Colonic mucosa (tissue), 4 donors: Measurements from ENCODE around the gene KRTAP10-4. TPM values are rescaled to one million over a fixed set of nuclear protein-coding genes. Genes with fewer than 3 reads are reported as not detected.

ENCODE experiments used
- DNase-seq: peaks from one replicate; pipeline ENCODE4 v3.0.0-alpha.2; 2020
- H3K27ac ChIP-seq: fragments of 200-600 bp; one replicate; pipeline ENCODE4 v1.8.0; 2021
- H3K27me3 ChIP-seq: fragments of 200-600 bp; one replicate; pipeline ENCODE4 v1.8.0; 2021
- H3K36me3 ChIP-seq: fragments of 200-600 bp; one replicate; pipeline ENCODE4 v1.8.0; 2021
- H3K4me1 ChIP-seq: fragments of 200-600 bp; one replicate; pipeline ENCODE4 v1.8.0; 2021; ENCODE audit warnings: mild to moderate bottlenecking
- H3K4me3 ChIP-seq: fragments of 200-600 bp; one replicate; pipeline ENCODE4 v1.8.0; 2021
- H3K9ac ChIP-seq, 2 donors: one replicate each; pipeline ENCODE4 v1.7.0; 2013; ENCODE audit warnings: control low read depth in 2 of 2, low read depth in 2 of 2, low read length in 2 of 2
- H3K9me3 ChIP-seq: fragments of 200-600 bp; one replicate; pipeline ENCODE4 v1.8.0; 2021
- CTCF ChIP-seq: fragments of 200-600 bp; IDR thresholded peaks from one replicate; pipeline ENCODE4 v1.8.0; 2022; ENCODE audit warnings: antibody characterized with exemption, mild to moderate bottlenecking
- intact Hi-C: fragments of 100-400 bp; cut with DNase I; formaldehyde crosslinking; loops from one replicate; pipeline ENCODE4 v1.14.1; 2022
- total RNA-seq, 2 donors: library from RNA; stranded (reverse); fragmentation: NEBNext Ultra II Directional in 1 of 2; extraction: Animal tissue kit (Norgen Biotek cat#: 25700) in 1 of 2; gene quantifications; one replicate each; pipeline ENCODE4 v1.2.1, GENCODE V29; 2021
- donor health status: healthy.
- donor health status: DM: no; HTN: no; CAD: no.
- donor health status: DM: no; HTN: no; CAD: no.

Gene KRTAP10-4
- total RNA-seq, 2 donors from 2014 or later, result not detected

GRCh38 chr21:44527156-44527982 is 46.2 kb upstream of the KRTAP10-4 start:
- H3K9me3 ChIP-seq, result no peaks in the 10 kb centered on the region
- no peak for TF ChIP-seq CTCF
- DNase-seq, result no peak
- no peaks in the 10 kb centered on the region for H3K36me3 ChIP-seq
- no peak overlapping the region for H3K4me3 ChIP-seq
- intact Hi-C loops, result no loop called here
- no peaks in the 10 kb centered on the region for H3K27me3 ChIP-seq
- no peaks in the 10 kb centered on the region for H3K4me1 ChIP-seq
- H3K9ac ChIP-seq, result no peak overlapping the region
- no peak overlapping the region for H3K27ac ChIP-seq

- intact Hi-C loops, result no loop called here
- Histone ChIP-seq H3K4me1 (no peaks in the 10 kb centered on the region), H3K27ac (no peak overlapping the region), H3K9me3 (no peaks in the 10 kb centered on the region), H3K4me3 (no peak overlapping the region), H3K9ac (no peak overlapping the region), H3K36me3 (no peaks in the 10 kb centered on the region), H3K27me3 (no peaks in the 10 kb centered on the region)
- TF ChIP-seq CTCF, result no peak
- DNase-seq, result no peak
Observed at GRCh38 chr21:44527983-44528633, 45.4 kb upstream of the KRTAP10-4 start.

GRCh38 chr21:44528634-44528995 is 44.9 kb upstream of the KRTAP10-4 start:
- Histone ChIP-seq H3K9ac (no peak overlapping the region), H3K9me3 (no peaks in the 10 kb centered on the region), H3K4me1 (no peaks in the 10 kb centered on the region), H3K36me3 (no peaks in the 10 kb centered on the region), H3K27ac (no peak overlapping the region), H3K27me3 (no peaks in the 10 kb centered on the region), H3K4me3 (no peak overlapping the region)
- intact Hi-C loops, result no loop called here
- TF ChIP-seq CTCF, result no peak
- no peak for DNase-seq

- H3K27ac ChIP-seq, result no peak overlapping the region
- no peak overlapping the region for H3K4me3 ChIP-seq
- H3K4me1 ChIP-seq, result no peaks in the 10 kb centered on the region
- TF ChIP-seq CTCF, result no peak
- H3K9me3 ChIP-seq, result no peaks in the 10 kb centered on the region
- H3K27me3 ChIP-seq, result no peaks in the 10 kb centered on the region
- no peaks in the 10 kb centered on the region for H3K36me3 ChIP-seq
- no peak for DNase-seq
- intact Hi-C loops, result no loop called here
- H3K9ac ChIP-seq, result no peak overlapping the region
Observed at GRCh38 chr21:44529011-44529421, 44.5 kb upstream of the KRTAP10-4 start.

- H3K36me3 ChIP-seq, result no peaks in the 10 kb centered on the region
- TF ChIP-seq CTCF, result no peak
- no peaks in the 10 kb centered on the region for H3K27me3 ChIP-seq
- no peak overlapping the region for H3K9ac ChIP-seq
- H3K27ac ChIP-seq, result no peak overlapping the region
- intact Hi-C loops, result no loop called here
- no peaks in the 10 kb centered on the region for H3K9me3 ChIP-seq
- no peak for DNase-seq
- H3K4me3 ChIP-seq, result no peak overlapping the region
- H3K4me1 ChIP-seq, result no peaks in the 10 kb centered on the region
Observed at GRCh38 chr21:44529503-44530125, 43.9 kb upstream of the KRTAP10-4 start.
